HK-2 (cell line): ENCODE results near the gene STRA8.

Experiments
- DNase-seq: peaks from one replicate; pipeline ENCODE4 v3.0.0-alpha.2; 2018; ENCODE audit not compliant: unreplicated experiment

The STRA8 gene

GRCh38 chr7:135233570-135233969 is at the start of gene STRA8:
TSS of gene STRA8 (plus strand) at chr7:135233838. CDS start at chr7:135240525, 6,687 bp downstream.
- DNase-seq = no peak

- no peak for DNase-seq
These were observed 49.3 kb upstream of the STRA8 start for GRCh38 chr7:135184254-135184841.

- DNase-seq = no peak
These were observed 48.0 kb upstream of the STRA8 start for GRCh38 chr7:135185471-135186260.

GRCh38 chr7:135186261-135186540 is 47.4 kb upstream of the STRA8 start:
- no peak for DNase-seq

- DNase-seq = no peak
These were observed 46.8 kb upstream of the STRA8 start for GRCh38 chr7:135186841-135187253.

- no peak for DNase-seq
These were observed 45.2 kb upstream of the STRA8 start for GRCh38 chr7:135188298-135188984.

- no peak for DNase-seq
These were observed 44.4 kb upstream of the STRA8 start for GRCh38 chr7:135189221-135189662.

- DNase-seq = no peak
These were observed 43.7 kb upstream of the STRA8 start for GRCh38 chr7:135189961-135190360.

- no peak for DNase-seq
These were observed 42.9 kb upstream of the STRA8 start for GRCh38 chr7:135190703-135191102.

- DNase-seq = no peak
These were observed 40.6 kb upstream of the STRA8 start for GRCh38 chr7:135192914-135193536.

- no peak for DNase-seq
These were observed 40.0 kb upstream of the STRA8 start for GRCh38 chr7:135193615-135194081.

GRCh38 chr7:135194494-135195095 is 39.0 kb upstream of the STRA8 start:
- no peak for DNase-seq

- no peak for DNase-seq
These were observed 38.5 kb upstream of the STRA8 start for GRCh38 chr7:135195156-135195555.

GRCh38 chr7:135195968-135196629 is 37.5 kb upstream of the STRA8 start:
- no peak for DNase-seq

GRCh38 chr7:135197343-135197742 is 36.3 kb upstream of the STRA8 start:
- no peak for DNase-seq

- DNase-seq = no peak
These were observed 35.6 kb upstream of the STRA8 start for GRCh38 chr7:135197906-135198655.

- no peak for DNase-seq
These were observed 34.2 kb upstream of the STRA8 start for GRCh38 chr7:135199439-135199838.

GRCh38 chr7:135200821-135201331 is 32.8 kb upstream of the STRA8 start:
- no peak for DNase-seq

GRCh38 chr7:135201350-135201749 is 32.3 kb upstream of the STRA8 start:
- no peak for DNase-seq

- DNase-seq = no peak
These were observed 29.3 kb upstream of the STRA8 start for GRCh38 chr7:135204341-135204749.
